OCI-LY1 (cell line): ENCODE measurements around the gene FBLN2.

Experiments
- H2AFZ ChIP-seq: fragments of 200-600 bp; sonication (generic), shearing (Covaris generic); 2 replicates; pipeline ENCODE4 v1.6.0; 2014; ENCODE audit warnings: antibody characterized with exemption, mild to moderate bottlenecking, low read length
- H3F3A ChIP-seq: fragments of 200-600 bp; sonication (generic), shearing (Covaris generic); 2 replicates; pipeline ENCODE4 v1.6.0; 2014; ENCODE audit warnings: mild to moderate bottlenecking, antibody characterized with exemption, low read length, moderate library complexity; ENCODE audit not compliant: insufficient read depth
- H3K27ac ChIP-seq: fragments of 200-600 bp; sonication (generic); 2 replicates; pipeline ENCODE4 v1.5.1; 2014; ENCODE audit warnings: low read length, mixed run types, mild to moderate bottlenecking, low read depth; ENCODE audit not compliant: poor library complexity, severe bottlenecking
- H3K27me3 ChIP-seq: fragments of 200-600 bp; sonication (generic); 2 replicates; pipeline ENCODE4 v1.6.0; 2014; ENCODE audit warnings: antibody characterized with exemption, mild to moderate bottlenecking, low read length, moderate library complexity; ENCODE audit not compliant: insufficient read depth
- H3K36me3 ChIP-seq: fragments of 200-600 bp; sonication (generic); 2 replicates; pipeline ENCODE4 v1.6.1; 2014; ENCODE audit warnings: mild to moderate bottlenecking, antibody characterized with exemption, low read length, moderate library complexity, mixed read lengths; ENCODE audit not compliant: insufficient read depth
- H3K4me1 ChIP-seq: fragments of 200-600 bp; sonication (generic); 2 replicates; pipeline ENCODE4 v1.5.1; 2014; ENCODE audit warnings: mild to moderate bottlenecking, low read length, moderate library complexity; ENCODE audit not compliant: insufficient read depth, severe bottlenecking
- H3K4me2 ChIP-seq: fragments of 200-600 bp; sonication (generic), shearing (Covaris generic); 2 replicates; pipeline ENCODE4 v1.6.1; 2014; ENCODE audit warnings: low read length
- H3K4me3 ChIP-seq: fragments of 200-600 bp; sonication (generic); 2 replicates; pipeline ENCODE4 v1.5.1; 2014; ENCODE audit warnings: low read length, low read depth, mild to moderate bottlenecking, mixed read lengths; ENCODE audit not compliant: poor library complexity, severe bottlenecking
- H3K79me2 ChIP-seq: fragments of 200-600 bp; shearing (Covaris generic); 2 replicates; pipeline ENCODE4 v1.6.1; 2016; ENCODE audit warnings: mixed run types, low read length, mixed read lengths; ENCODE audit not compliant: insufficient read depth
- H3K9ac ChIP-seq: fragments of 200-600 bp; sonication (generic), shearing (Covaris generic); 2 replicates; pipeline ENCODE4 v1.6.1; 2014; ENCODE audit warnings: mild to moderate bottlenecking, low read length, mixed read lengths
- H3K9me2 ChIP-seq: fragments of 200-600 bp; sonication (generic), shearing (Covaris generic); 2 replicates; pipeline ENCODE4 v1.6.1; 2014; ENCODE audit warnings: low read depth, mild to moderate bottlenecking, low read length, mixed read lengths
- H3K9me3 ChIP-seq: fragments of 200-600 bp; shearing (Covaris generic); 2 replicates; pipeline ENCODE4 v1.6.1; 2014; ENCODE audit warnings: low read length, mixed read lengths
- H4K20me1 ChIP-seq: fragments of 200-600 bp; sonication (generic), shearing (Covaris generic); 2 replicates; pipeline ENCODE4 v1.6.0; 2016; ENCODE audit warnings: mild to moderate bottlenecking, low read length; ENCODE audit not compliant: insufficient read depth
- EZH2 ChIP-seq: fragments of 200-600 bp; sonication (generic), shearing (Covaris generic); IDR thresholded peaks from 2 replicates; pipeline ENCODE4 v1.8.0; 2017; ENCODE audit warnings: borderline replicate concordance, mixed run types, mild to moderate bottlenecking, antibody characterized with exemption, low read length, moderate library complexity, mixed read lengths
- TF ChIP-seq, protein P1 (sequence below): fragments of 200-600 bp; sonication (generic), shearing (Covaris generic); IDR thresholded peaks from 2 replicates; pipeline ENCODE4 v1.5.1; 2017; ENCODE audit warnings: mild to moderate bottlenecking, antibody characterized with exemption, low read length, moderate library complexity, mixed read lengths

The FBLN2 gene

DNA sequence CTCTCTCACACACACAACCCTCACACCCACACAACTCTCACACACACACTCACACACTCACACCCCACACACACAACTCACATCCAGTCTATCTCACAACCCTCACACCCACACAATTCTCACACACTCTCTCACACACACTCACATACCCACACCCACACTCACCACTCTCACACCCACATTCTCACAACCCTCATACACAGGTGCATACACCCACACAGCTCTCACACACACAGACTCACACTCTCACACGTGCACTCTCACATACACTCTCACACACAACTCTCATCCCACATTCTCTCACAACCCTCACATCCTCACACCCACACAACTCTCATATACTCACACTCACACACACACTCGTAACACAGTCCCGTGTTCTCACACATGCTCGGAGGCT is 134.4 kb downstream of the FBLN2 start:
- no peaks in the 10 kb centered on the region for H3K79me2 ChIP-seq
- no peak overlapping the region for H3K9ac ChIP-seq
- H3K9me3 ChIP-seq, result no peaks in the 10 kb centered on the region
- H3K4me1 ChIP-seq, result no peaks in the 10 kb centered on the region
- H3K4me2 ChIP-seq, result no peak overlapping the region
- TF ChIP-seq, protein P1, sequence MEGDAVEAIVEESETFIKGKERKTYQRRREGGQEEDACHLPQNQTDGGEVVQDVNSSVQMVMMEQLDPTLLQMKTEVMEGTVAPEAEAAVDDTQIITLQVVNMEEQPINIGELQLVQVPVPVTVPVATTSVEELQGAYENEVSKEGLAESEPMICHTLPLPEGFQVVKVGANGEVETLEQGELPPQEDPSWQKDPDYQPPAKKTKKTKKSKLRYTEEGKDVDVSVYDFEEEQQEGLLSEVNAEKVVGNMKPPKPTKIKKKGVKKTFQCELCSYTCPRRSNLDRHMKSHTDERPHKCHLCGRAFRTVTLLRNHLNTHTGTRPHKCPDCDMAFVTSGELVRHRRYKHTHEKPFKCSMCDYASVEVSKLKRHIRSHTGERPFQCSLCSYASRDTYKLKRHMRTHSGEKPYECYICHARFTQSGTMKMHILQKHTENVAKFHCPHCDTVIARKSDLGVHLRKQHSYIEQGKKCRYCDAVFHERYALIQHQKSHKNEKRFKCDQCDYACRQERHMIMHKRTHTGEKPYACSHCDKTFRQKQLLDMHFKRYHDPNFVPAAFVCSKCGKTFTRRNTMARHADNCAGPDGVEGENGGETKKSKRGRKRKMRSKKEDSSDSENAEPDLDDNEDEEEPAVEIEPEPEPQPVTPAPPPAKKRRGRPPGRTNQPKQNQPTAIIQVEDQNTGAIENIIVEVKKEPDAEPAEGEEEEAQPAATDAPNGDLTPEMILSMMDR, result no peak
- no peak for TF ChIP-seq EZH2
- H3K27me3 ChIP-seq, result peaks cover 7% of the 10 kb centered on the region; the same call in 1 of the 2 replicates
- H2AFZ ChIP-seq, result no peak overlapping the region
- H3F3A ChIP-seq, result no peaks in the 10 kb centered on the region
- no peaks in the 10 kb centered on the region for H4K20me1 ChIP-seq
- no peaks in the 10 kb centered on the region for H3K9me2 ChIP-seq
- no peaks in the 10 kb centered on the region for H3K36me3 ChIP-seq
- H3K27ac ChIP-seq, result no peak overlapping the region
- no peak overlapping the region for H3K4me3 ChIP-seq

GRCh38 chr3:13683772-13684171 is 134.8 kb downstream of the FBLN2 start:
- H3F3A ChIP-seq, result no peaks in the 10 kb centered on the region
- peaks cover 8% of the 10 kb centered on the region; the same call in 1 of the 2 replicates for H3K27me3 ChIP-seq

GRCh38 chr3:13684350-13684749 is 135.4 kb downstream of the FBLN2 start:
- TF ChIP-seq, protein P1, result no peak
- no peak for TF ChIP-seq EZH2
- H3K9ac ChIP-seq, result no peak overlapping the region
- H3K9me3 ChIP-seq, result no peaks in the 10 kb centered on the region
- H3K79me2 ChIP-seq, result no peaks in the 10 kb centered on the region
- H3F3A ChIP-seq, result no peaks in the 10 kb centered on the region
- H3K27me3 ChIP-seq, result peaks cover 8% of the 10 kb centered on the region; the same call in 1 of the 2 replicates
- no peak overlapping the region for H3K27ac ChIP-seq
- no peaks in the 10 kb centered on the region for H3K4me1 ChIP-seq
- H3K36me3 ChIP-seq, result no peaks in the 10 kb centered on the region
- no peaks in the 10 kb centered on the region for H4K20me1 ChIP-seq
- H3K4me2 ChIP-seq, result no peak overlapping the region
- no peak overlapping the region for H3K4me3 ChIP-seq
- H3K9me2 ChIP-seq, result no peaks in the 10 kb centered on the region
- H2AFZ ChIP-seq, result no peak overlapping the region

More at GRCh38 chr3:13683772-13684171, 134.8 kb downstream of the FBLN2 start:
- Histone ChIP-seq H2AFZ (no peak overlapping the region), H3K9me2 (no peaks in the 10 kb centered on the region), H3K36me3 (no peaks in the 10 kb centered on the region), H3K27ac (no peak overlapping the region), H3K4me1 (no peaks in the 10 kb centered on the region), H4K20me1 (no peaks in the 10 kb centered on the region), H3K4me3 (no peak overlapping the region), H3K4me2 (no peak overlapping the region), H3K9me3 (no peaks in the 10 kb centered on the region), H3K79me2 (no peaks in the 10 kb centered on the region), H3K9ac (no peak overlapping the region)
- TF ChIP-seq EZH2, result no peak
- TF ChIP-seq, protein P1, result no peak
